Activated naive CD4-positive, alpha-beta T cell treated with anti-CD3 and anti-CD28 coated beads, Interleukin-2, amount 50 U/mL, for 24 hours (primary cell): ENCODE data around the gene BCL2A1.
"Not testable (repeated sequence)": the region's sequence is repeated elsewhere in the genome, so short reads cannot be mapped to it uniquely, and the experiment has no call there.

Experiments
- H3K27ac Mint-ChIP-seq: one replicate; pipeline ENCODE4 v1.8.0; 2021; ENCODE audit warnings: mild to moderate bottlenecking, mixed read lengths
- H3K27me3 Mint-ChIP-seq: one replicate; pipeline ENCODE4 v1.8.0; 2021; ENCODE audit warnings: mixed read lengths
- H3K36me3 Mint-ChIP-seq: one replicate; pipeline ENCODE4 v1.8.0; 2021; ENCODE audit warnings: mixed read lengths
- H3K4me1 Mint-ChIP-seq: one replicate; pipeline ENCODE4 v1.8.0; 2021; ENCODE audit warnings: mixed read lengths
- H3K4me3 Mint-ChIP-seq: one replicate; pipeline ENCODE4 v1.8.0; 2021; ENCODE audit warnings: mild to moderate bottlenecking, mixed read lengths
- H3K9me3 Mint-ChIP-seq: one replicate; pipeline ENCODE4 v1.8.0; 2021; ENCODE audit warnings: mixed read lengths

Gene BCL2A1

GRCh38 chr15:79970624-79971434 is at the start of gene BCL2A1:
BCL2A1 (minus strand) TSS chr15:79971196; CDS start chr15:79971119, 77 bp downstream.
- Mint-ChIP-seq H3K27ac (peak within 1 kb of the TSS; percentile 99), H3K27me3 (no peaks in the 10 kb centered on the region), H3K9me3 (no peaks in the 10 kb centered on the region), H3K4me1 (peaks cover 37% of the 10 kb centered on the region), H3K4me3 (peak within 1 kb of the TSS; percentile 99), H3K36me3 (peaks cover 23% of the 10 kb centered on the region)

- Mint-ChIP-seq H3K27me3 (no peaks in the 10 kb centered on the region), H3K27ac (no peak overlapping the region), H3K4me3 (no peak overlapping the region), H3K9me3 (no peaks in the 10 kb centered on the region), H3K4me1 (peaks cover 1% of the 10 kb centered on the region), H3K36me3 (no peaks in the 10 kb centered on the region)
These were observed 49.7 kb upstream of the BCL2A1 start for GRCh38 chr15:80020731-80021130.

- H3K36me3 Mint-ChIP-seq, H3K27ac Mint-ChIP-seq, H3K9me3 Mint-ChIP-seq, H3K4me1 Mint-ChIP-seq, H3K4me3 Mint-ChIP-seq, H3K27me3 Mint-ChIP-seq: not testable (repeated sequence)
These were observed 49.2 kb upstream of the BCL2A1 start for GRCh38 chr15:80020149-80020548.

GRCh38 chr15:80019168-80019745 is 48.3 kb upstream of the BCL2A1 start:
- H3K4me3 Mint-ChIP-seq: no peak overlapping the region
- no peaks in the 10 kb centered on the region for H3K9me3 Mint-ChIP-seq
- no peaks in the 10 kb centered on the region for H3K27me3 Mint-ChIP-seq
- no peaks in the 10 kb centered on the region for H3K4me1 Mint-ChIP-seq
- no peak overlapping the region for H3K27ac Mint-ChIP-seq
- H3K36me3 Mint-ChIP-seq: no peaks in the 10 kb centered on the region

- not testable (repeated sequence) for H3K9me3 Mint-ChIP-seq, H3K4me3 Mint-ChIP-seq, H3K36me3 Mint-ChIP-seq, H3K4me1 Mint-ChIP-seq, H3K27me3 Mint-ChIP-seq, H3K27ac Mint-ChIP-seq
These were observed 46.1 kb upstream of the BCL2A1 start for GRCh38 chr15:80017139-80017538.

- not testable (repeated sequence) for H3K4me3 Mint-ChIP-seq, H3K27me3 Mint-ChIP-seq, H3K4me1 Mint-ChIP-seq, H3K27ac Mint-ChIP-seq, H3K36me3 Mint-ChIP-seq, H3K9me3 Mint-ChIP-seq
These were observed 45.5 kb upstream of the BCL2A1 start for GRCh38 chr15:80016506-80016905.

GRCh38 chr15:80015156-80015555 is 44.2 kb upstream of the BCL2A1 start:
- Mint-ChIP-seq H3K27ac (no peak overlapping the region), H3K9me3 (no peaks in the 10 kb centered on the region), H3K36me3 (no peaks in the 10 kb centered on the region), H3K4me1 (no peaks in the 10 kb centered on the region), H3K27me3 (no peaks in the 10 kb centered on the region), H3K4me3 (no peak overlapping the region)

GRCh38 chr15:80014186-80014585 is 43.2 kb upstream of the BCL2A1 start:
- H3K27ac Mint-ChIP-seq, H3K4me1 Mint-ChIP-seq, H3K36me3 Mint-ChIP-seq, H3K9me3 Mint-ChIP-seq, H3K27me3 Mint-ChIP-seq, H3K4me3 Mint-ChIP-seq: not testable (repeated sequence)

- no peaks in the 10 kb centered on the region for H3K27me3 Mint-ChIP-seq
- H3K9me3 Mint-ChIP-seq: no peaks in the 10 kb centered on the region
- H3K4me1 Mint-ChIP-seq: no peaks in the 10 kb centered on the region
- no peaks in the 10 kb centered on the region for H3K36me3 Mint-ChIP-seq
- no peak overlapping the region for H3K27ac Mint-ChIP-seq
- H3K4me3 Mint-ChIP-seq: no peak overlapping the region
These were observed 41.2 kb upstream of the BCL2A1 start for GRCh38 chr15:80012060-80012726.

GRCh38 chr15:80011596-80011995 is 40.6 kb upstream of the BCL2A1 start:
- H3K4me3 Mint-ChIP-seq: no peak overlapping the region
- no peaks in the 10 kb centered on the region for H3K9me3 Mint-ChIP-seq
- no peaks in the 10 kb centered on the region for H3K4me1 Mint-ChIP-seq
- no peaks in the 10 kb centered on the region for H3K36me3 Mint-ChIP-seq
- H3K27ac Mint-ChIP-seq: no peak overlapping the region
- H3K27me3 Mint-ChIP-seq: no peaks in the 10 kb centered on the region

GRCh38 chr15:80011041-80011523 is 40.1 kb upstream of the BCL2A1 start:
- not testable (repeated sequence) for H3K36me3 Mint-ChIP-seq, H3K27ac Mint-ChIP-seq, H3K4me3 Mint-ChIP-seq, H3K4me1 Mint-ChIP-seq, H3K27me3 Mint-ChIP-seq, H3K9me3 Mint-ChIP-seq

GRCh38 chr15:80010131-80010673 is 39.2 kb upstream of the BCL2A1 start:
- no peaks in the 10 kb centered on the region for H3K36me3 Mint-ChIP-seq
- H3K27ac Mint-ChIP-seq: no peak overlapping the region
- H3K4me3 Mint-ChIP-seq: no peak overlapping the region
- no peaks in the 10 kb centered on the region for H3K27me3 Mint-ChIP-seq
- no peaks in the 10 kb centered on the region for H3K9me3 Mint-ChIP-seq
- no peaks in the 10 kb centered on the region for H3K4me1 Mint-ChIP-seq

- Mint-ChIP-seq H3K27ac (no peak overlapping the region), H3K9me3 (no peaks in the 10 kb centered on the region), H3K4me1 (no peaks in the 10 kb centered on the region), H3K36me3 (no peaks in the 10 kb centered on the region), H3K27me3 (no peaks in the 10 kb centered on the region), H3K4me3 (no peak overlapping the region)
These were observed 36.5 kb upstream of the BCL2A1 start for GRCh38 chr15:80007532-80007931.

- no peaks in the 10 kb centered on the region for H3K4me1 Mint-ChIP-seq
- H3K27ac Mint-ChIP-seq: no peak overlapping the region
- H3K9me3 Mint-ChIP-seq: no peaks in the 10 kb centered on the region
- no peaks in the 10 kb centered on the region for H3K27me3 Mint-ChIP-seq
- H3K36me3 Mint-ChIP-seq: no peaks in the 10 kb centered on the region
- no peak overlapping the region for H3K4me3 Mint-ChIP-seq
These were observed 36.0 kb upstream of the BCL2A1 start for GRCh38 chr15:80006946-80007345.

GRCh38 chr15:80003934-80004472 is 33.0 kb upstream of the BCL2A1 start:
- Mint-ChIP-seq H3K4me3 (no peak overlapping the region), H3K27me3 (no peaks in the 10 kb centered on the region), H3K9me3 (no peaks in the 10 kb centered on the region), H3K4me1 (no peaks in the 10 kb centered on the region), H3K36me3 (no peaks in the 10 kb centered on the region), H3K27ac (no peak overlapping the region)

- no peak overlapping the region for H3K27ac Mint-ChIP-seq
- H3K4me3 Mint-ChIP-seq: no peak overlapping the region
- H3K9me3 Mint-ChIP-seq: no peaks in the 10 kb centered on the region
- H3K27me3 Mint-ChIP-seq: no peaks in the 10 kb centered on the region
- no peaks in the 10 kb centered on the region for H3K4me1 Mint-ChIP-seq
- H3K36me3 Mint-ChIP-seq: no peaks in the 10 kb centered on the region
These were observed 32.2 kb upstream of the BCL2A1 start for GRCh38 chr15:80003171-80003570.
